OCI-LY3 (cell line): ENCODE measurements around the gene MEX3C.

Experiments used
- EZH2phosphoT487 ChIP-seq: fragments of 200-600 bp; shearing (Covaris generic); IDR thresholded peaks from 2 replicates; pipeline ENCODE4 v1.6.1; 2018; ENCODE audit warnings: antibody characterized with exemption, mixed run types, low read depth
- TF ChIP-seq, protein P1 (sequence below): fragments of 200-600, 300-600 bp; sonication (generic); IDR thresholded peaks from 2 replicates; pipeline ENCODE4 v1.5.1; 2014; ENCODE audit warnings: antibody characterized with exemption, low read length, low read depth

GRCh38 chr18:51235009-51235789, 37.7 kb upstream of the MEX3C start:
- TF ChIP-seq, protein P1, sequence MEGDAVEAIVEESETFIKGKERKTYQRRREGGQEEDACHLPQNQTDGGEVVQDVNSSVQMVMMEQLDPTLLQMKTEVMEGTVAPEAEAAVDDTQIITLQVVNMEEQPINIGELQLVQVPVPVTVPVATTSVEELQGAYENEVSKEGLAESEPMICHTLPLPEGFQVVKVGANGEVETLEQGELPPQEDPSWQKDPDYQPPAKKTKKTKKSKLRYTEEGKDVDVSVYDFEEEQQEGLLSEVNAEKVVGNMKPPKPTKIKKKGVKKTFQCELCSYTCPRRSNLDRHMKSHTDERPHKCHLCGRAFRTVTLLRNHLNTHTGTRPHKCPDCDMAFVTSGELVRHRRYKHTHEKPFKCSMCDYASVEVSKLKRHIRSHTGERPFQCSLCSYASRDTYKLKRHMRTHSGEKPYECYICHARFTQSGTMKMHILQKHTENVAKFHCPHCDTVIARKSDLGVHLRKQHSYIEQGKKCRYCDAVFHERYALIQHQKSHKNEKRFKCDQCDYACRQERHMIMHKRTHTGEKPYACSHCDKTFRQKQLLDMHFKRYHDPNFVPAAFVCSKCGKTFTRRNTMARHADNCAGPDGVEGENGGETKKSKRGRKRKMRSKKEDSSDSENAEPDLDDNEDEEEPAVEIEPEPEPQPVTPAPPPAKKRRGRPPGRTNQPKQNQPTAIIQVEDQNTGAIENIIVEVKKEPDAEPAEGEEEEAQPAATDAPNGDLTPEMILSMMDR, result no peak
- no peak for TF ChIP-seq EZH2phosphoT487
